Thyroid gland (tissue), 4 donors: ENCODE results near the gene ASXL1.

Experiments used
- POLR2A ChIP-seq, 2 donors: fragments of 450-650 bp; IDR thresholded peaks; one replicate each; pipeline ENCODE4 v1.6.1; 2017; ENCODE audit warnings: antibody characterized with exemption in 2 of 2, mild to moderate bottlenecking in 2 of 2, moderate library complexity in 1 of 2
- TF ChIP-seq, protein P1 (sequence below), 6 experiments: fragments of 200-600 bp in 3 of 6; fragments of 450-650 bp in 3 of 6; sonication (generic) in 3 of 6; IDR thresholded peaks; one replicate each; pipeline ENCODE4 v1.5.1; 2016 to 2019; ENCODE audit warnings: antibody characterized with exemption in 6 of 6, mild to moderate bottlenecking in 2 of 6, inconsistent platforms in 1 of 6, moderate library complexity in 1 of 6

DNA sequence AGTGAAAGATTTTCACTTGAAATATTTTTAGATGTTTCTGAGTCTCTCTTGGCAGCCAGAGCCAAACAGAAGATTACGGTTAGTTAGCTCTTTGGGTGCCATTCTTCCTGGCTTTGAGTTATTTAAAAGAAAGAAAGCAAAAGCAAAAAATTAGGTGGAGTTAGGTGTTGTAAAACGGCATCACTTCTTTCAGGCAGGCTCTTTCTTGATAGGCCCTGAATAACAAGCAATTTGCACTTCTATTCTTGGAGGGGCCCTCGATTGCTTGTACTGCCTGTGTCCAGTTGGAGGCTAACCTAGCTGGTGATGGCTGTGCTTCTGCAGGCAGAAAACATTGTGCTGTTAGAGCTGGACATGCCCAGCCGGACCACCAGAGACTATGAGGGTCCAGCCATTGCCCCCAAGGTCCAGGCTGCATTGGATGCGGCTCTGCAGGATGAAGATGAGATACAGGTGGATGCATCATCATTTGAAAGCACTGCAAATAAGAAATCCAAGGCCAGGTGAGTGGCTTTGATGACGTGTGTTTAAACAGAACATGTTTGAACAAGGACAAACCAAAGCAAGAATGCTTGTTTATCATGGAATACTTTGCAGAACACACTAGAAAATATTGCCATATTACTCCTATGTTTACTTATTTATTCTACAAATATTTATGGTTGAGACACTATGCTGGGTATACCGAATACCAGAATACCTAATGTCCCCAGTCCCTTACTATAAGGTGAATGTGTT, 28.1 kb upstream of the ASXL1 start:
- TF ChIP-seq, protein P1, sequence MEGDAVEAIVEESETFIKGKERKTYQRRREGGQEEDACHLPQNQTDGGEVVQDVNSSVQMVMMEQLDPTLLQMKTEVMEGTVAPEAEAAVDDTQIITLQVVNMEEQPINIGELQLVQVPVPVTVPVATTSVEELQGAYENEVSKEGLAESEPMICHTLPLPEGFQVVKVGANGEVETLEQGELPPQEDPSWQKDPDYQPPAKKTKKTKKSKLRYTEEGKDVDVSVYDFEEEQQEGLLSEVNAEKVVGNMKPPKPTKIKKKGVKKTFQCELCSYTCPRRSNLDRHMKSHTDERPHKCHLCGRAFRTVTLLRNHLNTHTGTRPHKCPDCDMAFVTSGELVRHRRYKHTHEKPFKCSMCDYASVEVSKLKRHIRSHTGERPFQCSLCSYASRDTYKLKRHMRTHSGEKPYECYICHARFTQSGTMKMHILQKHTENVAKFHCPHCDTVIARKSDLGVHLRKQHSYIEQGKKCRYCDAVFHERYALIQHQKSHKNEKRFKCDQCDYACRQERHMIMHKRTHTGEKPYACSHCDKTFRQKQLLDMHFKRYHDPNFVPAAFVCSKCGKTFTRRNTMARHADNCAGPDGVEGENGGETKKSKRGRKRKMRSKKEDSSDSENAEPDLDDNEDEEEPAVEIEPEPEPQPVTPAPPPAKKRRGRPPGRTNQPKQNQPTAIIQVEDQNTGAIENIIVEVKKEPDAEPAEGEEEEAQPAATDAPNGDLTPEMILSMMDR (IDR thresholded peaks at IDR 0.05): no peak
- no peak for TF ChIP-seq POLR2A (IDR thresholded peaks at IDR 0.05)
